K562 (cell line): ENCODE measurements around the gene ZNF74. TPM values are rescaled to one million over a fixed set of nuclear protein-coding genes. Genes with fewer than 3 reads are reported as not detected.
A peak's percentile ranks its signal among the peaks of the same experiment; 100 is the strongest.

ENCODE experiments used
- ATF3 ChIP-seq, 2 experiments: fragments of 450-650 bp in 1 of 2; sonication (generic) in 1 of 2; formaldehyde crosslinking in 1 of 2; IDR thresholded peaks in 1 of 2; conservative IDR thresholded peaks in 1 of 2; 2 replicates each; pipeline versions ENCODE4 v1.6.1 to v1.8.1; 2016 to 2023; ENCODE audit warnings: mild to moderate bottlenecking in 2 of 2, moderate library complexity in 2 of 2, inconsistent platforms in 1 of 2, missing genetic modification reagents in 1 of 2
- BMI1 ChIP-seq: fragments of 150-350 bp; IDR thresholded peaks from 2 replicates; pipeline ENCODE4 v1.6.1; 2014; ENCODE audit warnings: low read length
- CBX8 ChIP-seq: fragments of 200-600 bp; sonication (generic); IDR thresholded peaks from 2 replicates; pipeline ENCODE4 v1.6.1; 2012; ENCODE audit warnings: borderline replicate concordance, mixed run types, low read depth, mild to moderate bottlenecking, moderate library complexity, mixed read lengths, low read length, control low read depth, inconsistent platforms; ENCODE audit not compliant: poor library complexity, severe bottlenecking; ENCODE audit errors: extremely low read depth
- GATAD2A ChIP-seq: fragments of 450-650 bp; IDR thresholded peaks from 2 replicates; pipeline ENCODE4 v1.6.1; 2017
- LCOR ChIP-seq: sonication (generic); formaldehyde crosslinking; IDR thresholded peaks from 2 replicates; pipeline ENCODE4 v1.8.0; 2022; ENCODE audit warnings: mild to moderate bottlenecking, missing genetic modification reagents
- MCM3 ChIP-seq: fragments of 450-650 bp; IDR thresholded peaks from 2 replicates; pipeline ENCODE4 v1.6.1; 2016
- NFE2 ChIP-seq: IDR thresholded peaks from 2 replicates; pipeline ENCODE4 v1.6.1; 2014; ENCODE audit warnings: antibody characterized with exemption, low read depth
- RB1 ChIP-seq: fragments of 450-650 bp; IDR thresholded peaks from 2 replicates; pipeline ENCODE4 v1.6.1; 2017; ENCODE audit warnings: low read depth, mild to moderate bottlenecking
- SPI1 ChIP-seq: IDR thresholded peaks from 2 replicates; pipeline ENCODE4 v1.6.1; 2011; ENCODE audit warnings: low read depth, low read length, control low read depth, borderline replicate concordance
- TEAD1 ChIP-seq, 2 experiments: fragments of 450-650 bp in 1 of 2; sonication (generic) in 1 of 2; formaldehyde crosslinking; IDR thresholded peaks; 2 replicates each; pipeline versions ENCODE4 v1.4.0 to v1.8.0; 2020 to 2022; ENCODE audit warnings: mild to moderate bottlenecking in 2 of 2, missing genetic modification reagents in 1 of 2
- THAP12 ChIP-seq: fragments of 250-450 bp; sonication (Bioruptor Pico); IDR thresholded peaks from 2 replicates; pipeline ENCODE4 v1.9.0; 2021; ENCODE audit warnings: mild to moderate bottlenecking, inconsistent platforms
- TRIM28 ChIP-seq: fragments of 450-650 bp; IDR thresholded peaks from 2 replicates; pipeline ENCODE4 v1.6.1; 2017
- ZBTB8A ChIP-seq: fragments of 450-650 bp; IDR thresholded peaks from 2 replicates; pipeline ENCODE4 v1.6.1; 2018; ENCODE audit warnings: mild to moderate bottlenecking, moderate library complexity; ENCODE audit not compliant: partially characterized antibody
- ZC3H4 ChIP-seq: sonication (generic); formaldehyde crosslinking; IDR thresholded peaks from 2 replicates; pipeline ENCODE4 v1.9.0; 2021; ENCODE audit warnings: missing genetic modification reagents, borderline replicate concordance
- ZFP91 ChIP-seq: sonication (generic); formaldehyde crosslinking; IDR thresholded peaks from 2 replicates; pipeline ENCODE4 v1.8.0; 2022; ENCODE audit warnings: mild to moderate bottlenecking, missing genetic modification reagents
- ZNF212 ChIP-seq: fragments of 450-650 bp; formaldehyde crosslinking; IDR thresholded peaks from 2 replicates; pipeline ENCODE4 v1.4.0; 2020; ENCODE audit warnings: mild to moderate bottlenecking
- ZNF444 ChIP-seq: fragments of 250-450 bp; sonication (Bioruptor Pico); IDR thresholded peaks from 2 replicates; pipeline ENCODE4 v1.4.0; 2020; ENCODE audit warnings: mild to moderate bottlenecking, moderate library complexity
- ZNF511 ChIP-seq: sonication (generic); formaldehyde crosslinking; IDR thresholded peaks from 2 replicates; pipeline ENCODE4 v1.8.0; 2022; ENCODE audit warnings: mild to moderate bottlenecking, missing genetic modification reagents
- polyA plus RNA-seq, 8 experiments: library from polyadenylated mRNA; depleted of rRNA in 4 of 8; stranded (reverse) in 5 of 8; unstranded in 3 of 8; fragments of >200 nt; fragmentation: Nextera tagmentation in 2 of 8; fragmentation: Illumina TruSeq in 1 of 8; extraction: Ambion mirVana in 2 of 8; extraction: Trizol in 1 of 8; gene quantifications; 2 replicates each; pipeline versions ENCODE4 v1.2.1 to v1.2.3, GENCODE V29; 2011 to 2014; ENCODE audit warnings: inconsistent platforms in 1 of 8, missing spikeins in 1 of 8
- total RNA-seq, 7 experiments: library from RNA; depleted of rRNA in 6 of 7; stranded (reverse); fragments of >200 nt in 6 of 7; fragmentation: Illumina TruSeq in 2 of 7; extraction: Trizol in 2 of 7; gene quantifications; 2 replicates each; pipeline versions ENCODE4 v1.2.1 to v1.2.3, GENCODE V29; 2011 to 2021; ENCODE audit warnings: low replicate concordance in 1 of 7

The ZNF74 gene
- total and polyA plus RNA-seq, 9 of the 15 experiments (the other 6 are each of a cell fraction or from before 2014, with no cell fraction given), result 2.4 to 53.5 (median 31.5) TPM

GRCh38 chr22:20456722-20457076 is 62.7 kb downstream of the ZNF74 start (continued):
- no peak for TF ChIP-seq ATF3 (IDR thresholded peaks at IDR 0.05)
- TF ChIP-seq ATF3 (CRISPR knock-in tag; conservative IDR thresholded peaks at IDR 0.05), result no peak
- no peak for TF ChIP-seq RB1
- TF ChIP-seq BMI1, result no peak
- TF ChIP-seq ZNF511 (CRISPR knock-in tag), result peak; percentile 1; the same call in 1 of the 2 replicates
- TF ChIP-seq SPI1, result 0 out of 2 replicates have a peak, but pooled peaks have one; percentile 10
- no peak for TF ChIP-seq ZNF444 (CRISPR knock-in tag)
- no peak for TF ChIP-seq ZBTB8A
- TF ChIP-seq LCOR (CRISPR knock-in tag), result no peak
- TF ChIP-seq MCM3, result no peak
- TF ChIP-seq GATAD2A, result 0 out of 2 replicates have a peak, but pooled peaks have one; percentile 43
- TF ChIP-seq CBX8, result no peak
- no peak for TF ChIP-seq TEAD1 (CRISPR knock-in tag; IDR thresholded peaks at IDR 0.05)
- 0 out of 2 replicates have a peak, but pooled peaks have one; percentile 47 for TF ChIP-seq ZC3H4 (CRISPR knock-in tag)
- peak; percentile 67; the same call in 1 of the 2 replicates for TF ChIP-seq THAP12
- TF ChIP-seq ZNF212 (CRISPR knock-in tag), result no peak
- TF ChIP-seq TRIM28, result no peak
- no peak for TF ChIP-seq NFE2
- TF ChIP-seq ZFP91 (CRISPR knock-in tag), result no peak
